DMS79 treated with DMSO at 0.1 percent for 48 hours (cell line): Measurements from ENCODE around the gene ATG5.

ENCODE experiments used
- DNase-seq: peaks from one replicate; lab custom pipeline; 2025; lab: John Stamatoyannopoulos, UW

Gene ATG5

DNA sequence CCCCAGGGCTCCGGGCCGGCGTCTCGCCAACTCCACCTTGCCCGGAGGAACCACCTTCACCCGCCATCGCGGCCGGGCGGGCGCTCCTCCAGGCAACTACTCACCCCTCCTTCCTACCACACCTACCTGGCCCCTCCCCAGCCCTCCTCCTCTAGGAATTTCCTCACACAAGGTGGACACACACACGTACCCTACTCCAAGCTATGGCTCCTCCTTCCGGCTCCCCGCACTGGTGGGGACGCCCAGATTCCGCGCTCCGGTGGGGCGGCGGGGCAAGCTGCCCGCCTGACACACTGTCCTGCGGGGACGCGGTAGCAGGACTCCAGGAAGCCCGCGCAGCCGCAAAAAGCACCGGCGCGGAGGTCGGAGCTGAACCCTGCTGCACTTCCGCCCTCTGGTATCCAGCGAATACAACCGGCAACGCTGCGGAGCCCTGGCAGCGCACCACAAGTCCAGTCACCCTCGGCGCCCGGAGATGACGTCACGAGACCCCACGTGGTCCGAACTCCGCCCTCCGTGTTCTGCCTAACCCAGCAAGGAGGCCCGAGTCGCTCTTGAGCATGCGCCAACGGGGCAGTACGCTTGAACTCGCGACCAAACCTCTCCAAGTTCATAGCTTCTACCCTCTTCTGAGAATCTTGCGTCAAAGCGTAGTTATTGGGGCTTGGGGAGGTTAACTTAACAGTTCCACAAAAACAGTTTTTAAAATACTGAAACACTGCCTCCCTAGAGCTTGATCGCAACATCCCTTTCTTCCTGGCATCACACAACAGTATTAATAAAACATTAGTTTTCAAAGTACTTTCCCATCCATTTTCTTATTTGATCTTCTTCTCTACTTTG lies at the start of gene ATG5:
Gene ATG5 (minus strand): TSS at position 425 of the 843 bp plus-strand sequence. CDS start 9,552 bp downstream, outside the sequence.
- peak; percentile 96 for DNase-seq

DNA sequence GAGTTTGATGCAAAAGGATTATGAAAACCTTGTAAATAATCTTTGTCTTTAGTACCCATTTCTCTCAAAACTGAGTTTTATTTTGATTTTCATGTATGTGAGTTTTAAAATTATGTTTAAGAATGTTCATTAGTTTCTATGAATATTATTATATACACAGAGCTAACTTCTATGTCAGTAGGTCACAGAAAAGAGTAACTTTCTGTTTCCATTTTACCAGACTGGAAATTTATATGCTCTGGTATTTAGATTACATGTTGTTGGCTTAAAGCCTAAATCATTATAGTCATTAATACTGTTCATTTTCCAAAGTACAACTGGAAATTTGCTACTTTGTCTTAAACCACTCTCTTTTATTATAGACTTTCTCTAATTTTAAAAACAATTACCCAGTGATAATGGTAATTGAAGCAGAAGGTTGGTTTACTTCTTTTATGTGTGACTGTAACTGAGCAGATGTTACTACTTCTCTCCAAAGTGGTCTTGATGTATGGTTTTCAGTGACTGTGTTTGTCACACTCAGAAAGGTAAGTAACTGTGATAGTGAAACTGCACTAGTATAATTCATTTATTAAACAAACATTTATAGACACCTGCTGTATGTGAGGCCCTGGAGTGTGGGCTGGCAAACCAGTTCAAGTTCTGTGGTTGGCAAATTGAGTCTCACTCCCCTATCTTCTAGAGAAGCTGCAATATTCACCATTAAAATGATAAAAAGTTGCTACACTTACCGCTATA lies 48.1 kb upstream of the ATG5 start:
- no peak for DNase-seq

DNA sequence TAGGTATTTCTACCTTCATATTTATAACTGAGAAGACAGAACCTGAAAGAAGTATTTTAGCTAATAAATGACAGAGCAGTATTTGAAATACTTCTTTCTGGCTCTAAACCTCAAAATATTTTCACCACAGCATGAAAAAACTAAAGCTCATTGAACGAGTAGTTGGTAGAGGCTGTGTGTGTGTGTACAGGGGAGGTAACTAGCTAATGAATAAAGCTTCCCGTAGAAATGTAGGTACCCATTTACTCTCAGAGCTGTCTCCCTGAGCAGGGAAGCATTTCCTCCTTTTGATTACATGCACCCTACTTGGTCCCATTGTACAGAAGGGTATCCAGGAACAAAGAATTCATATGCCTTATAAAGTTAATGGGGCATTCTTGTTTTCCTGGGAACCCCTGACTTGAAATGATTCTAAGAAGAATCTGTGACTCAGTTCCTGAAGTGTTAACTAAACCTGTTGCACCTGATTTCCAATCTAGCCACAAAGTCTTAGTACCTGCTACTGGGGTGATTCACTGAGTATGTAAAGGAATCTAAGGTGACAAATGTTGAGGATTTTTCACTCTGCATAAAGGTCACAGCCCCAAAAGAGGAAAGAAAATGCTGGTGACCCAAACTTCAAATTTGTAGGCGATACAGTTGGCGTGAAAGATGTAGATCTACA lies 47.4 kb upstream of the ATG5 start:
- DNase-seq, result no peak

DNA sequence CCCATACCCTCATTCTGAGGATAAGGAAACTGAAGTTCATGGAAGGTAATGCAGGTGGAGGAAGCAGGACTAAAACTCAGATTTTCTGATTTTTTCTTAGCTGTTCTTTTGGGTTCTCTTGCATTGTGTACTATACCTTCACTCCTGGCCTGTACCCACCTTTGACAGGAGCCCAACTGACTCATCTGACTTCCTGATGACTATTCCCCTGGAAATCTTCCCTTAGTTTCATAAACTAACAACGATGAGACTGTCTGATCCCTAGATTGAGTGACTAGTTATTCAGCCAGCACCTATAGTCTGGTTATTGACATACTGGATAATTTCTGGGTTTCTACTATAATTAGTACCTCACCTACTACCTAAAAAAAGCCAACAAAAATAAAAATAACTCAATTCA lies 45.1 kb upstream of the ATG5 start:
- DNase-seq, result no peak

DNA sequence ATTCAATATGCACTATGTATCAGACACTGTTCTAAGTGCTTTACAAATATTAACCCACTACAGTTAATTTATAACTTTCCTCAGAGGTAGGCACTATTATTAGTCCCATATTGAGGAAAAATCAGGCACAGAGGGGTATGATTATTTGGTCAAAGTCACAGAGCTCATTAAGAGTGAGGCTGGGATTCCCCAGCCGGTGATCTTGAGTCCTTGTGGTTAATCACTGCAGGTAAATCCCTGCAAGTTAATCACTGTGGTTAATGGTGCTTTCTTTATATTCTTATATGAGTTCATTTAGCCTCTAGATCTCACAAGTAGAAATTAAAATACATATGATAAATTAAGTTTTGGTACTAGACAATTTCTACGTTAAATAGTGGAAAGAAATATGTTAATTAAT lies 44.2 kb upstream of the ATG5 start:
- DNase-seq, result no peak

DNA sequence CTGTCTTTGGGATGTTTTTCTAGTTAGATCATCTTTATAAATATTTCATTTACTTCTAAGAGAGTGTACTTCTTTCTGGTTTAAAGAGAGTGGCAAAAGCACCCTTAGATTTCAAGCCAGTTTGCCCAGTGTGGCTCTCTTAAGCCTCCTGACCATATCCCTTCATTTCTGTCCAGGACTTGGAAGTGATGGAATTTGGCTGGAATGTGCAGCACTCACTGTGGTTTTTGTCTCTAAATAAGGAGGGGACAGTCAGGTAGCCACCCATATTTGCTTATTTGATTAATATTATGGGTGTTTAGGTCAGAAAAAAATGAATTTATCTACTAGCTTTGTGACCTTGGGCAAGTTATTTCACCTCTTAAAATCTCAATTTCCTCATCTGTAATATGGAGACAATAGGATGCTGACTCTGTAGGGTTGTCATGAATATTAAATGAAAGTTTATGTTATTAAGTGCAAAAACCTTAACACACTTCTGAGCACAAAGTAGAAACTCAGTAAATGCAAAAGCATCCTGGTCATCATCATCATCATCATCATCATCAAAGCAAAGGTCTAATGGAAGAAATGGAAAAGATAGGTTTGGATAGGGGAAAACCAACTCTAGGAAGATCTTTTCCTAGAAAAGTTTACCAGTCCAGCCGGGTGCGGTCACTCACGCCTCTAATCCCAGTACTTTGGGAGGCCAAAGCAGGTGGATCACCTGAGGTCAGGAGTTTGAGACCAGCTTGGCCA lies 38.0 kb upstream of the ATG5 start:
- no peak for DNase-seq

DNA sequence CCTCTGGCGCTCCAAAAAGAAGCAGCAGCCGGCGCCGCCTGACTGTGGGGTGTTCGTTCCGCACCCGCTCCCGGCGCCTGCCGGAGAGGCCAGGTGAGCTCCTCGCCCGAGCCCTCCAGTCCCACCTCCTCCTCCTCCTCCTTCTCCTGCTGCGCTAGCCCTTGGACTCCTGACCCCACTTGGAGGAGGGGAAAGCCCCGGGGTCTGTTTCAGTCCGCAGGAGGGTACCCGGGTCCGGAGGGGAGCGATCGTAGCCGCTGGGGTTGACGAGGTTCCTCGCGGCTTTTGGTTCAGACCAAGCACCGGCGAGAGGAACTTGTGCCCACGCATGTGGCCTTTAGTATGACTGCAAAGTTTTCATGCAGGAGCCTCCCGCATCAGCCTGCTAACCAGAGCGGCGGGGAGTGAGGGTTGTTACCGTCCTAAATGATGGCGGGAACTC lies 35.5 kb upstream of the ATG5 start:
- no peak for DNase-seq

DNA sequence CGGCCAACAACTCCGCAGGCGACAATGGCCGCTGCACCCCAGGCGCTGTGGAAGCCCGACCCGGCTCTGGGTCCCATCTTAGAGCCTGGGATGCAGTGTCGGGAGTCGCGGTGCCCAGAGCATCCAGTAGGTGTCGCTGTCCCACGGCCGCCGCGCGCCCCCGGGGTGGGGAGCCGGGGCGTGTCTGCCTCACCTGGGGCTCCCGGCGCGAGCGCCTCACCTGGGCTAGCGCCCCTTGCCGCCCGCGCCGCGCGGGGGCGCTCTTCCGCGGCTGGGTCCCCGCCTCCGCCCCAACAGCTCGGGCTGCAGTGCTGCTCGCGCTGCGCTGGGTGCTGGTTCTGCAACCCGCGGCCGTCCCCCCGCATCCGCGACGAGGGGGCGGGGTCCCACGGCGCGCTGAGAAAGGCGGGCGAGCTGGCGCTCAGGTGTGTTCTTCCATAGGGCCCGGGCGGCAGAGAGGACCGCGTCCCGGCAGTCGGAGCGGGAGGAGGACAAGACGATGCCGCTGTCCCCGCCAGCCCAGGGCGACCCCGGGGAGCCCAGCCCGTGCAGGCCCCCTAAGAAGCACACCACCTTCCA lies 34.9 kb upstream of the ATG5 start, which contains the start of gene CRYBG1:
Gene CRYBG1 (plus strand): TSS at position 308 of the 579 bp plus-strand sequence. CDS start 192 bp downstream, at position 500.
- DNase-seq, result peak; percentile 68

DNA sequence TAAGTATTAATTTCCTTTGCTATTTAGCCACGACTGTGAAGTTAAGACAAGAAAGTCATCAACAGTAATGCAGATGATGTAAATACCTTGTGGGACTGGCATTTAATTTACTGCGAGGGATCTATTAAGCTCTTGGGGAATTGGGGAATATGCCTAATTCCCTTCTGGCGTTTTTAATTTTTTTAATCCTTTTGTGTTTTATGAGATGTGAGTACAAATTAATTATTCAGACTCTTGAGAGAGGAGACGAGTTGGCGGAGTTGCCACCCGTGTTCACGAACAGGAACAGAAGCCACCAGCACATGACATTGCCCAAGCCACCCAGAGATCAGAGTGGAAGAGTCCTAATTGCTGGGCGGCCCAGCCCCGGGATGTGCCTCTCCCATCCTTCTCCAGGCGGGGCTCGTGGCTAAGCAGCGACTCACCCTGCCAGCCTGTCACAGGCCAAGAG lies 34.4 kb upstream of the ATG5 start:
- DNase-seq, result no peak

DNA sequence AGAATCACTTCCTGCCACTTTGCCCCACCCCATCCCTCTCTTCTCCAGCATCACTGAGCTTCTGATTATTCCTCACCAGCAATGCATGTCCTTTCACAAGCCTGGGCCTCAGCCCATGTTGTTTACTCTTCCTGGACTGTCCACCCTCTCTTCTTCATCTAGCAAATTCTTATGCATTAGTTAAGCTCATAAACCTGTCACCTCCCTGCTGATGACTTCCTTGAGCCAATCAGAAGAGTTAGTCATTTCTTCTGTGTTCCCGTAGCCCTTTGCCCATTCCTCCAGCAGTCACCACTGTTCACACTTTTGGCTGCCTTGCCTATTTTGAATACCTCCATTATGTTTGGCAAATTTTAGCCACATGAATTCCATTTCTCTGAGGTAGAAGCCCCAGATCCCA lies 30.8 kb upstream of the ATG5 start:
- DNase-seq, result no peak

DNA sequence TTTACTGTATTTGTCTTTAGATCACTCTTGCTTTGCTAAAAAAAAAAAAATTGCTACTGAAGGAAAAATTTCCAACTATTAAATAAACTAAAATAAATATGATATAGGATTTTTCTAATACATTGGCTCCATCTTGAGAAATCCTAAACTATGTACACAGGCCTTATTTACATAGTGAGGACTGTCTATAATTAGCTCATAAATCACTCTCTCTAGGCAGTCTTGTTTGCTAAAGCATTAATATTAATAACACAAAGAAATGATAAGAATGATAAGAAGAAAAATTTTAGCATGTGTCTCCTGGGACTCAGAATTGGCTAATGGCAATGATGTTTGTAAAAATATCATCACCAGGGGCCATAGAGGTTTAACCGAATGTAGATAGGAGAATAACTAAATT lies 21.7 kb upstream of the ATG5 start:
- no peak for DNase-seq

DNA sequence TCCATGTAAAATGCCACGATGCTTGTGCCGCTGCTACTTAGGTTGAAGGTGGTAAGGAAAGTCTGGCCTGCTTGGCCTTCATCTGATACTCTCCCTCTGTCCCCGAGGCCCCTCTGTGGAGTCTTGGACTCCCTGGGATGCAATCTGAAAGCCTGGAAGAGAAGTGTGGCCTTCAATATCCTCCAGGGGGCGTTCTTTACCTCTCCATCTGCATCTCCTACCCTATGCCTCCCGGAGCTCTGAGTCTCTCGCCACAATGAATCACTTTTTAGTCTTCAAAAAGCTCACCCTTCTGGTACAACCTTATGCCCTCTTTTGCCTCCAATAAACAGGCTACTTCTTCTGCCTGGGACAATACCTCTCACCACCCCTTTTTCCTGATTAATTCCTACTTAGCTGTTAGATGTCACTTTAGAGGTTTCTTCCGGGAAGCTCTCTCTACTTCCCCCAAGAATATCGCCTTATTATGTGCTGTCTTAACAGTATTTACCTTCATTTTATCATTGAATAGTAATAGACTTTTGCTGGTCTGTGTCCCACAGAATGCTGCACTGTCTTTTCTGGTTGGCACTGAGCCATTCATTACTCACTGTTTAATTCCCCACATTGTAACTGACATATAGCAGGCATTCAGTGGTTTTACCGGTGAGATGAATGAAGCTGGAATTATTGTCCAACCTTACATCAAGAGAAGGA lies 13.9 kb upstream of the ATG5 start:
- peak; percentile 39 for DNase-seq

DNA sequence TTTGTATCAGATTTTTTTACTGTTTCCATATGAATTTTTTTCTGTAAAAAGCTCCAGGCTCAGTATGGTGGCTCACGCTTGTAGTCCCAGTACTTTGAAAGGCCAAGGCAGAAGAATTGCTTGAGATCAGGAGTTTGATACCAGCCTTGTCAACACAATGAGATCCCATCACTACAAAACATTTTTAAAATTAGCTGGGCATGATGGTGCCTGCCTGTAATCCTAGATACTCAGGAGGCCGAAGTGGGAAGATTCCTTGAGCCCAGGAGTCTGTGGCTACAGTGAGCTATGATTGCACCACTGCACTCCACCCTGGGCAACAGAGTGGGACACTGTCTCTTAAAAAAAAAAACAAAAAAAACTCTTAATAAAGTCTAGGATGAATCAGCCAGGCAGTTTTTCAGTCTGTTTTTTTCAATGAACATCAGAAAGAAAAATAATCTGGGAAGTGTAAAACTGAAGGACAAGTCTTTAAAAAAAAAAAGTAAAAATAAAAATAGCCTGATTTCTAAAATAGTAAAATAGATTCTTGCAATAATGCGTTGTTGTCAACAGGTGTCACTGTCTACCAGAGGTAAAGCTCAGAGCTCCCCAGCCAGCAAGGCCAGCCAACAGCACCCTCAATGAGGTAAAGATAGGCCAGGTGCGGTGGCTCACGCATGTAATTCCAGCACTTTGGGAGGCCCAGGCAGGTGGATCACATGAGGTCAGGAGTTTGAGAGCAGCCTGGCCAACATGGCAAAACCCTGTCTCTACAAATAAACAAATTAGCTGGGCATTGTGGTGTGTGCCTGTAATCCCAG lies 9.3 kb upstream of the ATG5 start:
- peak; percentile 29 for DNase-seq

DNA sequence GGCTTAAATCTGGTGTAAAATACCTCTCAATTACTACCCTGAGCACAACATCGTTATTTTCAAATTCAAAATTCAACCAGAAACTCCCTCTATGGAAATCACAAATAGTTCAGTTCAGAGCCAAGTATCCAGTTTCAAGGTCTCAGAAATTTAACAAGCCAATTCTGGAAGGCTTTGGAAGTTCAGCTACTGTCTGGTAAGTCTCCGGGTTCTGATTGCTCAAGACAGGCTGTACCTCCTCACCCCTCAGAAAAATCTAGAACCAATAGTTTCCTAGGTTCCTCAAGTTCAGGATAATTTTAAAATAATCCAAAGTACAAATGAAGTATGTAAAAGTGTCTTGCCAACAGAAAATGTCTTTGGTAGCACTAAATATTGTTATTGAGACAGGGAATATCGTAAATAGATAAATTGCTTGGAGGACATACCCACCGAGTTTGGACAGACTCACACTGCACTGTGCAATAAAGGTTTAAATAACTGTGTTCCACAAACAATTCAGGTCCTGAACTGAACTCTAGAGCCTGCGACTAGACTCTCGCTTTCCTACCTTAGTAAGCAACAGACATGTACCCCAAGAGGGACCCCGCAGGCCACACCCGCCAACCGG lies 729 bp downstream of the ATG5 start:
- DNase-seq, result peak; percentile 15

DNA sequence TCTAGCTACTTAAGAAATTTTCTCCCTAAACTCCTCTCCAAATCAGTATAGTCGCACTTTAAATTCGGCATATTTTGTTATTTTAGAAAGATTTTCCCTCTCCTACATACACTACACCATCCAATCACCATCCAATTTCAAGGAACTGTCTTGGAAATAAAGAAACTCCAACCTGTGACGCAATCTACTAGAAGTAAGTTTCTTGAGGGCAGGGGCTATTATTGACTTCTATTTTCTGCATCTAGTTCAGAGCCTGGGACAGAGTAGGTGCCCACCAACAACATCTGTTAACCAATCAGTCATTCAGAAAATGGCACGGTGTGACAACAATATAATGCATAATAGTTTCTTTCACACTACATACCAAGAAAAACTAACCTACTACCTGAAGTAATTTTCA lies 3.6 kb downstream of the ATG5 start:
- DNase-seq, result no peak

DNA sequence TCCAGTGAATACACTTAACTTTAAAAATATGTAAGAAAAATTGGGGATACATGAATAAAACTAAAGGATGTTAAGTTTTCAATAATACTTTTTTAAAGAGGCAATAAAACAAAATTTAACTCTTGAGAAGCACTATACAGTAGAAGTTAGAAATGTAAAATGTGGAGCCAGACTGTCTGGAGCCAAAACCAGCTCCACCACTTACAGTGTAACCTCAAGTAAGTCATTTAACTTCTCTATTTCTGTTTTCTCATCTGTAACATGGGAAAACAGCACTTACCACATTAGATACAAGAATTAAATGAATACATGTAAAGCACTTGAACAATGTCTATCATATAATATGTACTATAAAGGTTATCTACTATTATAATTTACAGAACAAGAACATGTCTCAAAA lies 6.7 kb downstream of the ATG5 start:
- peak; percentile 37 for DNase-seq

DNA sequence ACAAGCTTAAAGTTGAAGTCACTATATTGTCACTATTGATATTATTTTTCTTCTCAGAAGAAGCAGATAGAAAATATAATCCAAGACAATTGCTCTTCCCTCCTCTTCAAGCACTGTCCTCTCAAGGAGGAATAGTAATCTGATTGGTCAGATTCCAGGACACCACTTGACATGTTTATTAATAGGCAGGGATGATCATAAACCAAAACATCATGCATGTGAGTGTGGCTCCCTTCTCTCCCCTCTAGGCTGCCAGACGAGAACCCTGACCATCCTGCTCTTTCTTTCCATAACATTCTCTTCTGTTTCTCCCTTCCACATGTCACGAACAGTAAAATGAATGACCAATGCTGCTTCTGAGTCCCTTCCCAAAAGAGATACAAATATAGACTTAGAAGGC lies 7.5 kb downstream of the ATG5 start:
- DNase-seq, result no peak

DNA sequence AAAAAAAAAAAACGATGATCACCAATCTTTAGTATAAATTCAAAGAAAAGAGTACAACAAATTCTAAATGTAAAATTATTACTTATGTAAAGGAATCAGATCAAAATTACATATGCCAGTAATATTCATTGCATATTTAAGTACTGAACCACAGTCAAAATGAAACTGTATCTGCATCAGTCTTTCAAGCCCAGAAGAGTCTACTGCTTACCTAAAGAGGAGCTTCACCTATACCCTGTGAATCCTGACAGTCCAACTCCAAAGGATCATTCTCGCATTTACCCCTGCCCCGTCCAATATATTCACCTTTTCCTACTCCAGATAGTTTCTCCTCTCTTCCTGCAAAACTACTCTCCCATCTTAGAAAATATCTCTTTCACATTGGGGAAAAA lies 9.2 kb downstream of the ATG5 start:
- no peak for DNase-seq

DNA sequence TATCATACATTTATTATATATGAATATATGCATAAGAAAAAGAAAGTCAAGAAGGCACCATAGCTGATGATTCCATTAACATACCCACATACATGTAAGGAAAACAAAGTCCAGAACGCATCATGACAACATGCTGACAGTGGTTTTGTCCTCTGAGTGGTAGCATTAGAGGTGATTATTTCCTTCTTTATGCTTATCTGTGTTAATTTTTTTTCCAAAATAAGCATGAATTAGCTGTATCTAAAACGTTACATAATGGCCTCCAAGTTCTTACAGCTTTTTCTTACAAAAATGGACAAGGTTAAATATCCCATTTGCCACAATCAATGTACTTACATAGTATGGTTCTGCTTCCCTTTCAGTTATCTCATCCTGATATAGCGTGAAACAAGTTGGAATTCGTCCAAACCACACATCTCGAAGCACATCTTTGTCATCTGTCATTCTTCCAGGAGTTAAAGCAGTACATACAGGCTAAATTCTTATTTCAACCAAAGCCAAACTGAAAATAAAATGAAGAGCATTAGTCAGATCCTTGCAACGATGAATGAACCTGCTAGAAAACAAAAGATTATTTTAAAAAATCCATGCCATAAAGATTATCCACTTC lies 9.7 kb downstream of the ATG5 start:
- peak; percentile 12 for DNase-seq
